NCI-H2081 (cell line): ENCODE measurements around the gene TXNDC15.
A peak's percentile ranks its signal among the peaks of the same experiment; 100 is the strongest.
"Not testable (repeated sequence)": the region's sequence is repeated elsewhere in the genome, so short reads cannot be mapped to it uniquely, and the experiment has no call there.

ENCODE experiments used
- DNase-seq, 2 experiments: peaks; one replicate each; lab custom pipeline; 2025; lab: John Stamatoyannopoulos, UW

The TXNDC15 gene, protein sequence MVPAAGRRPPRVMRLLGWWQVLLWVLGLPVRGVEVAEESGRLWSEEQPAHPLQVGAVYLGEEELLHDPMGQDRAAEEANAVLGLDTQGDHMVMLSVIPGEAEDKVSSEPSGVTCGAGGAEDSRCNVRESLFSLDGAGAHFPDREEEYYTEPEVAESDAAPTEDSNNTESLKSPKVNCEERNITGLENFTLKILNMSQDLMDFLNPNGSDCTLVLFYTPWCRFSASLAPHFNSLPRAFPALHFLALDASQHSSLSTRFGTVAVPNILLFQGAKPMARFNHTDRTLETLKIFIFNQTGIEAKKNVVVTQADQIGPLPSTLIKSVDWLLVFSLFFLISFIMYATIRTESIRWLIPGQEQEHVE

DNA sequence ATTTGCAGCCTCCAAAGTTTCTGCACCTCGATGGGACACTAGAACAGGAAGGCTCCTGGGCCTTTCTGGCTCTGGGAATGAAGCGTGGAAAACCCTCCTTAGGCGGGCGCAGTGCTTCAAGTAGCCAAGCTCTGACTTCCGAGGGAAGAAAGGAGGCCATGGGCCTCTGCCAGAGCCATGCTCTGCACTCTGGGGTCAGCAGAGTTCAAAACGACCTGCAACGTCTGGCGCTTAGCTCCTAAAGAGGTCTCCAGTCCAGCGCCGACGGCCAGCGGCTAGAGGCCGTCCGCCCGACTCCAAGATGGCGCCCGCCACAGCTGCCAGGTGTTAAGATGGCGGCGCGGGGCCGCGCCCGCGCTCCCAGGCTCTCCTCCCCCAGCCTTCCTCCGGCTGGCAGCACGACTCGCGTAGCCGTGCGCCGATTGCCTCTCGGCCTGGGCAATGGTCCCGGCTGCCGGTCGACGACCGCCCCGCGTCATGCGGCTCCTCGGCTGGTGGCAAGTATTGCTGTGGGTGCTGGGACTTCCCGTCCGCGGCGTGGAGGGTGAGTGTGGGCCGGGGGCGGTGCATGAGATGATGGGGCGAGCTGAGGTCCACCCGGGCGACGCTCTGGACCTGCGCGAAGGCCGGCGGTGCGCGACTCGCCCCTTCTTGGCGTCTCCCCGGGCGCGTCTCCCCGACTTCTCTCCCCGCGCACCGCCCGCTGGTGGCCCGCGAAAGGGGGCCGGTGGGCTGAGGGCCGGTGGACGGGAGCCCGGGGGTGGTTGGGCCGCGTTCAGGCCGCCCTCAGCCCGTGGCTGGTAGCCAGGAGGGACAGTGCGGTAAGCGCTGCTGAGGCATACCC is at the start of gene TXNDC15:
TXNDC15 (plus strand) TSS at position 385 of the 844 bp plus-strand sequence; CDS start at position 442, 57 bp downstream.
- DNase-seq = peak; percentile 55 to 82

DNA sequence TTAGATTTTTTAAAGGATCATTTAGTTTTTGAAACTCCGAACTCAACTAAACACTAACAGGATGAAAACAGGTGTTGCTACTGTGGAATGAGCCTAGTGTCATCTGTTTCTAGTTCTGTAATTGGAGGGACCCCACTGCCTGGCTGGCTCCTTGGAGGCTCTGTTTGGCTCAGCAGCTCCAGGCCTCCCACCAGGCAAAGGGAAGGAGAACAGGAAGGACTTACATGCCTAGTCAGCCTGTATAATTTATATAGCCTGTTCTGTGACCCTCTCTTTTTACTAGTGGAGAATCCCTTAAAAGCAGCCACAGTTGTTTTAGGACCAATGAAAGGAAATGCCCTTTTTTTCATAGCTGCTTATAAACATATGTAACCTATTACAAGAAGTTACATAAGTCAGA is 49.5 kb upstream of the TXNDC15 start:
- DNase-seq = no peak

DNA sequence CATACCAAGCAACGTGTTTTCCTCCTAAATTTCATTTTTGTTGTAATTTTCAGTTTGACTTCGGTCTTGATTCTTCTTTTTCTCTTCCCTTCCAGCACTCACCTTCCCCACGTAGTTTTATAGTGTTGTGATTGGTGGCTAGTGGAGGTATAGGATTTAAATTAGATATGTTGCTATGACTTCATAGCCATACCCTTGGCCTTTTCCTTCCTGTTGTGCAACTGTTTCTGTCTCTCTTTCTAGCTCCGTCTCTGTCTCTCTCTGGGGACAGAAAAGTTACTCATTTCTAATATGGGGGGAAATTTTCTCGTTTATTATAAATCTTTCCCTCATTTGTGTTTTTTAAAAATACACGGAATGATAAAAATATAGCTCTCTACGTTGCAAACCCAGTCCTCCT is 49.0 kb upstream of the TXNDC15 start:
- no peak for DNase-seq

DNA sequence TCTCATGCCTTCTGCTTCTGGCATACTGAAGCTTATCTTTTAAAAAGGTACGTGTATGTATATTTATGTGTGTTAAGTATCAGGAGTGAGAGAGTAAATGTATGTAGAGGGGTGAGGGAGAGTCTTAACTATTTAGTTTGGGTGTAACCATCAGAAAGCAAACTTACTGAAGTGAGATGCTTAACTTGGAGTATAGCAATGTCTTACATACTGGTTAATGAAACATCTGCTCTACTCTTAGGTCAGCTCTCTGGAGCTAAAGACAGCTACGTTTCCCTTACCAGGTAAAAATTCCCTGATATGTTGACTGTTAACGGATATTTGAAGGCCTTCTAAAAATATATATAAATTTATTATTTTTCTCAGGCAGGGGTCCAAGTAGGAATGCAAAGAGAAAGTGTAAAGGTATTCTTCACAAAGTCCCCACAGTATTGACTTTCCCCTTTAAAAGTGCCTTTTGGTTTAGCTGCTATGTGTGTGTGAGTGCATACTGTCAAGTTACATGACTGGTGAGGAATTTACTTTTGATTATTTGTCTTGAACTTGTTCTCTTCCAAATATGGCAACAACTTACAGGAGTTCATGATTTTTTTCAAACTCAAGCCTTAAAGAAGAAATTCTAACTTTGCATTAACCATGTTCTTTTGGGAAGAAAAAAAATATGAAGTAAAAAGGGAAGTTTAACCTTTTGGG is 40.7 kb upstream of the TXNDC15 start:
- DNase-seq = no peak

DNA sequence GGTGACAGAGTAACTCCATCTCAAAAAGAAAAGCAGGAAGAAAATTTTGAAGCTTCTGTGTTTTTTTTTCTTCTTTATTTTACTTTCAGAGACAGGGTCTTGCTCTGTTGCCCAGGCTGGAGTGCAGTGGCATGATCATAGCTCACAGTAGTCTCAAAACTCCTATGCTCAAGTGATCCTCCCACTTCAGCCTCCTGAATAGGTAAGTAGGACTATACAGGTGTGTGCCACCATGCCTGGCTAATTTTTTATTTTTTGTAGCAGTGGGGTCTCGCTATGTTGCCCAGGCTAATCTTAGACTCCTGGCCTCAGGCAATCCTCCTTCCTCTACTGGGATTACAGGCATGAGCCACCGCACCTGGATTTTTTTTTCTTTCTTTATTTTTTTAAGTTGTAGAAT is 38.5 kb upstream of the TXNDC15 start:
- DNase-seq = no peak

DNA sequence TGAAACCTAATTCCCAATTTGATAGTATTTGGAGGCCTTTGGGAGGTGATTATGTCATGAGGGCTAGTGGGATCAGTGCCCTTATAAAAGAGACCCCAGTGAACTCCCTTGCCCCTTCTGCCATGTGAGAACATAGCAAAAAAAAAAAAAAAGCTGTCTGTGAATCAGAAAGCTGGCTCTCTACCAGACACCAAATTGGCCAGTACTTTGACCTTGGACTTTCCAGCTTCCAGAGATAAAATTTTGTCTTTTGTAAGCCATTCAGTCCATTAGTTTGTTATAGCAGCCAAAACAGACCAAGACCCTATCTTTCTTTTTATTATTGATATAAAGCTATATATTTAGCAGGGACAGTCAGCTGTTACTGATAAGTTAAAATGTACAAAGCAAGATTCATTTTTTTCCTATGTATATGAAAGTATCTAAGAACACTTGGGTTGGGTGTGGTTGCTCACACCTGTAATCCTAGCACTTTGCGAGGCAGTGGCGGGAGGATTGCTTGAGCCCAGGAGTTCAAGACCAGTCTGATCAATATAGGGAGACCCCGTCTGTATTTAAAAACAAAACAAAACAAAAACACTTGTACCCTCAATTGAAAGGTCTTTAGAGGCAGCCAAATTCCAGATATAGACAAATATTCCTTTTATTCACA is 36.5 kb upstream of the TXNDC15 start:
- no peak for DNase-seq

DNA sequence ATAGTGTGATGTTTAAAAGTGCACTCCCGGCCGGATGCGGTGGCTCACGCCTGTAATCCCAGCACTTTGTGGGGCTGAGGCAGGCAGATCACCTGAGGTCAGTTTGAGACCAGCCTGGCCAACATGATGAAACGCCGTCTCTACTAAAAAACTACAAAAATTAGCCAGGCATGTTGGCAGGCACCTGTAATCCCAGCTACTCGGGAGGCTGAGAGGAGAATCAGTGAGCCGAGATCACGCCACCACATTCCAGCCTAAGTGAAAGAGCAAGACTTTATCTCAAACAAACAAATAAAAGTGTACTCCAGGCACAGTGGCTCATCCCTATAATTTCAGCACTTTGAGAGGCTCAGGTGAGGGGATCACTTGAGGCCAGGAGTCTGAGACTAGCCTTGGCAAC is 35.8 kb upstream of the TXNDC15 start:
- not testable (repeated sequence) for DNase-seq

DNA sequence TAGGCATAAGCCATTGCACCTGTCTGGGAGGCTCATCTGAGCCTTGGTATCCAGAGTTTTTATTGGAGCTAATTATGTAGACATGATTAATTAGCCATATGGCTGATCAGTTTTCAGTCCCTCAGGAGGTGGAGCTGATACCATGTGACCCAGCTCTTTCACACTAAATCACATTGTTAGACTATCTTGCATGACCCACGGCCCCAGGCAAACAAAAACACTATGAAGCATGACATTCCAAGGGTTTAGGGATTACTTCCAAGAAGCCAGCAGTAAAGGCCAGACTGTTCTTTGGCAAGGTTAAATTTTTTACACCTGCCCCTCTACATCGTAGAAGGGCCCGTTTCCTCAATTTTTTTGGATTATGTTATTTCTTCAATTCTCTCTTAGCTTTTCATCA is 33.4 kb upstream of the TXNDC15 start:
- no peak for DNase-seq

DNA sequence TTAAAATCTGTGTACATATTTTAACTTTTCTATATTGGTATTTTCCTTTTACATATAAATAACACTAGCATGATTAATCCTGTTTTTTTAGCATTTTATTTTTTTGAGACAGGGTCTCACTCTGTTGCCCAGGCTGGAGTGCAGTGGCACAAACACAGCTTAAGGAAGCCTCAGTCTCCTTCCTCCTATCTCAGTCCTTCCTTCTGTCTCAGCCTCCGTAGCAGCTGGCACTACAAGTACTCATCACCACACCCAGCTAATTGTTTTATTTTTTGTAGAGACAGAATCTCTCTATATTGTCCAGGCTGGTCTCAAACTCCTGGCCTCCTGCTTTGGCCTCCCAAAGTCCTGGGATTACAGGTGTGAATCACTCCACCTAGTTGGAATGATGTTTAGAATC is 29.9 kb upstream of the TXNDC15 start:
- no peak for DNase-seq

DNA sequence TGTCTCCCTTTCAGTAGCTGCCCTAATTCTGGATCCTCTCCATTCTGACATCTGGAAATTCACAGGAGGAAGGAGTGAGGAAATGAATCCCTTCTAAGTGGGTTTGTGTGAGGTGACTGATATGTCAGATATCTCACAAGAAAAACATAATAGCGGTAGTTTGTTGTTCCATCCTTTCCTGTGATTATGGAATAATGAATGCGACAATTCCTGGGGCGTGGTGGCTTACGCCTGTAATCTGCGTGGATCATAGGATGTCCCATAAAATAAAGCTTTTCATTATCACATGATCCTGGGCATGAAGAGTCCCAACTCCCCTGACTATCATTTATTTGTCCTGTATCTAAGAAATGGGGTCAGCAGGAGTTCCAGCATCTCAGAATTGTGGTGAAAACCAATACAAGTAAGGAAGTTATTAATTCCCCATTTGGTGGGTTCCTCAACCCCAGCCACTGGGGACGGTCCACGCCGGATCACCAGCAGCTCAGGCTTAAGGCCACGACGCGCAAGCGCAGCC is 28.8 kb upstream of the TXNDC15 start:
- no peak for DNase-seq

DNA sequence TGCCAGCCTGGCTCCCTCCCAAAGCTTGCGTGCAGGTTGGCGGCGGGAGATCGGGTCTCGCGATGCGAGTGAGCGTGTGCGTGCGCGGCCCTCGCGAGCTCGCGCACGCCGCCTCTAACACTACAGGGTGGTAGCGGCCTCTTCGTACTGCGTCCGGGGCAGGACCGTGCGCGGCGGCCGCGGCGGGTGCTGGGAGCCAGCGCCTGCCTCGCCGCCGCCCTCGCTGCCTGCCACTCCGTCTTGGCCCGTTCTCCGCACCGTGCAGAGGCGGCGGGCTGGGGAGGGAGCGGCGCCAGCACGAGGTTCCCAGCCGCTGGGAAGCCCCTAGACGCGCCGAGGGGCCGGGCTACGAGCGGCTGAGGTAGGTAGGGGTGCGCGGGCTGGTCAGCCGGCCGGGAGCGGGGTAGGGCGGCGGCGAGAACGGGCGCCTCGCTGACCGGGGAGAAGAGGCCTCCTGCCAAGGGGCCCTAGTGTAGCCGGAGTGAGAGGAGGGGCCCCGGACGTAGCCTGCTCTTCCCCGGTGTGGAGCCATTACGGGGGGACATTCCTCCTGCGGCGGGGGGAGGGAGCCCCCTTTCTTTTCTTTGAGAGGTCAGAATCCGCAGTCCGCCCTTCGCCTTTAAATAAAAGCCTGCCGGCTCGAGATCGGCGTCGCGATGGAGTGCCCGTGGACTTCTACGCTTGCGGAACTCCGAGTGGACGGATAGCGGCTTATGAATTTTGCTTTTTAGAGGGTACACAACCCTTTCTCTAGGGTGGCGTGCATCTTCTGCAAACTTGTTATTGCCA is 28.1 kb upstream of the TXNDC15 start, which contains the start of gene C5orf24:
C5orf24 (plus strand) TSS at position 117 of the 789 bp plus-strand sequence. CDS start 8,933 bp downstream, outside the sequence.
- DNase-seq = peak; percentile 89 to 93

DNA sequence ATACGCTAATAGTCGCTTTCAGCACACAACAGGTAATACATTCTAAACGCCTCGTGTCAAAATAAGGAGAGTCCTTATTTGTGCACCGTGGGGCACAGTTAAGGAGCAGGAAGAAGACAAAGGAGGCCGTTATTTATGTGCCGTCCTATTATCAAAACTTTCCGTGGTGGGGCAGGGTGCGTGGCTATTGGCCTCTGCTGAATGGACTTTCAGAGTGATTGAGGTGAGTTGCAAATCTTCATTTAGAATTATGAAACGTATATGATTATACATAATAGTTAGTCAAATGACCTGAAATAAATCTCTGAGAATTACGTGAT is 27.6 kb upstream of the TXNDC15 start:
- no peak for DNase-seq

DNA sequence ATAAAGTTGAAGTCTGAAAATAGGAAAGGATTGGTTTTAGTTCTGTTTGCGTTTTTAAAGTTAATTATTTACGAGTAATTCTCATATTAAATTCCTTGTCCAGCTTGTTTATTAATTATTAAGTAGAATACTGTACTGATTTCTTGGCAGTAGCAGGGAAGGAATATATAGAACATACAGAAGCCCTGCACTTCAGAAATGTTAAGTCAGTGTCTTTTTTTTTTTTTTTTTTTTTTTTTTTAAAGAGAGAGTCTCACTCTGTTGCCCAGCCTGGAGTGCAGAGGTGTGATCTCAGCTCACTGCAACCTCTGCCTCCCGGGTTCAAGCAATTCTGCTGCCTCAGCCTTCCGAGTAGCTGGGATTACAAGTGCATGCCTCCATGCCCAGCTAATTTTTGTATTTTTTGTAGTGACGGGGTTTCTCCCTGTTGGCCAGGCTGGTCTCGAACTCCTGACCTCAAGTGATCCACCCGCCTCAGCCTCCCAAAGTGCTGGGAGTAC is 24.7 kb upstream of the TXNDC15 start:
- not testable (repeated sequence) for DNase-seq

DNA sequence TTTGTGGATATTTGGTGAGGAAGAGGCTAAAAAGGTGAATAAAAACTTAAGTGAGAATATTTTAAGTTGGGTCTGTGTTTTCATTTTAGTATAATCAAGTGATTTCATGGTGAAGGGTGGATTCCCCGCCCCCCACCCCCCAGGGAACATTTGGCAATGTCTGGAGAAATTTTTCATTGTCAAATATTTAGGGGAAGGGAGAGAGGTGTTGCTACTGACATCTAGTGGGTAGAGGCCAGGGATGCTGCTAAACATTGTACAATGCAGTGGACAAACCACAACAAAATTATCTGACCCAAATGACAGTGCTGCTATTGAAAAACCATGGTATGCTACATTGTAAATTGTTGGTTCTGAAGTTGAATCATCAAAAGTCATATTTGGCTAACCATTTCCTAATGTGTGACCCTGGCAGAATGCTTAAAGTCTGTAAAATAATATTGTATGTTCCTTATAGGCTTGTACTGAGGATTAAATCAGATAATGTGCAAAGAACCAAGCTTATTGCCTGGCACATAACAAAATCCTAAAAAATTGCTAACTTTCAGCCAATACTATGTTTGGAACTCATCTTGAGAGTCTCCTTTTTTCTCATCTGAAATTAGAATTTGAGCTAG is 22.8 kb upstream of the TXNDC15 start:
- DNase-seq = peak in 1 of 2 experiments; percentile 5

DNA sequence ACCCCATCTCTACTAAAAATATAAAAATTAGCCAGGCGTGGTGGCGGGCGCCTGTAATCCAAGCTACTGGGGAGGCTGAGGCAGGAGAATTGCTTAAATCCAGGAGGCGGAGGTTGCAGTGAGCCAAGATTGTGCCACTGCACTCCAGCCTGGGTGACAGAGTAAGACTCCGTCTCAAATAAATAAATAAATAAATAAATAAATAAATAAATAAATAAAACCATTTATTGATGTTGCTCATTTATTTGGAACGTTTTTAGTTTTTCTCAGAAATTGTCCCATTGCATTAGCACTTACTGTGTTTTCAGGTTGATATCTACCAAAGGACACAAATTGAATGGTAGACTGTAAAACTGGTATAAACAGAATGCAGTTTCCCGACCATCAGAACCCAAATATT is 17.7 kb upstream of the TXNDC15 start:
- not testable (repeated sequence) for DNase-seq

DNA sequence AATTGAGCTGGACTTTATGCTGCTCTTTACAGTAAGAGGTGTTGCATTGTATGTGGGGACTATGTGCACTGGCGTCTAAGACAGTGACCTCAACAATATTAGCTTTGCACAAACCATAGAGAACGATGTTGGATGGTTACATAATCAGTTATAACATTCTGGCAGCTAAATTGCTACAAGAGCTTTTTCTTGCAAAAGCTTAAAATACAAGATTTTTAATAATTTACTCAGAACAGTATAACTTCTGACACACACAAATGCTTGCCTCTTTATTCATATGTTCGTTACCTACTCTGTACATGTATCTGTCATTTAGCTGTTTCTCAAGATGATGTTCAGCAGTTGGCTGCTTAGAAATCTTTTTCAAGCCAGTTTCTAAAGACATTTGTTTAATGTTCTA is 16.8 kb upstream of the TXNDC15 start:
- no peak for DNase-seq

DNA sequence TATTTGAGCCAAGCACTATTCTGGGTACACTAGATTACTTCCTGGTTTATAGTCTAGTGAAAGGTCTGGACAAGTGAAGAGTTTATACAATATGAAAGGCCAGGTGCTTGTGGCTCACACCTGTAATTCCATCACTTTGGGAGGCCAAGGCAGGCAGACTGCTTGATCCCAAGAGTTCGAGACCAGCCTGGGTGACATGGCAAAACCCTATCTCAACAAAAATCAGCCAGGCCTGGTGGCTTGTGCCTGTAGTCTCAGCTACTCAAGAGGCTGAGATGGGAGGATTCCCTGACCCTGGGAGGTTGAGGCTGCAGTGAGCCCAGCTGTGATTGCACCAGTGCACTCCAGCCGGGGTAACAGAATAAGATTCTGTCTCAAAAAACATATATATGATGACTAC is 9.5 kb upstream of the TXNDC15 start:
- DNase-seq = no peak

DNA sequence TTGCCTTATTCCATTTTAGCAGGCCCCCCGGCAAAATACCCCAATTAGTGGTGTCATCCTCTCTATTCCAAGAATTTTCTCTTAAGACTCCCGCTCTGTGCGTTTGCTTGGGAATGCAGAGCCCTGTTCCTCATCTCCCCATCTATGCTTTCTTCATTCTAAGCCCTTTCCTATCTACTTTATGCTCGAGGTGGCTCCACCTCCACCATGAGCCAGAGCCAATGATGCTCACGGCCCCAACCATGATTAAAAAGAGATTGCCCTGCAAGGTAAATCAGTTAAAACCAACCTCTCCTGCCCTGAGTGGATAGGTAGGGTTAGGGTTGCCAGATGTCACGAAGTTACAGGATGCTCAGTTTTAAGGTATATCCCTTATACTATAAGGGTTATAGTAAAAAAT is 677 bp upstream of the TXNDC15 start:
- DNase-seq = no peak

DNA sequence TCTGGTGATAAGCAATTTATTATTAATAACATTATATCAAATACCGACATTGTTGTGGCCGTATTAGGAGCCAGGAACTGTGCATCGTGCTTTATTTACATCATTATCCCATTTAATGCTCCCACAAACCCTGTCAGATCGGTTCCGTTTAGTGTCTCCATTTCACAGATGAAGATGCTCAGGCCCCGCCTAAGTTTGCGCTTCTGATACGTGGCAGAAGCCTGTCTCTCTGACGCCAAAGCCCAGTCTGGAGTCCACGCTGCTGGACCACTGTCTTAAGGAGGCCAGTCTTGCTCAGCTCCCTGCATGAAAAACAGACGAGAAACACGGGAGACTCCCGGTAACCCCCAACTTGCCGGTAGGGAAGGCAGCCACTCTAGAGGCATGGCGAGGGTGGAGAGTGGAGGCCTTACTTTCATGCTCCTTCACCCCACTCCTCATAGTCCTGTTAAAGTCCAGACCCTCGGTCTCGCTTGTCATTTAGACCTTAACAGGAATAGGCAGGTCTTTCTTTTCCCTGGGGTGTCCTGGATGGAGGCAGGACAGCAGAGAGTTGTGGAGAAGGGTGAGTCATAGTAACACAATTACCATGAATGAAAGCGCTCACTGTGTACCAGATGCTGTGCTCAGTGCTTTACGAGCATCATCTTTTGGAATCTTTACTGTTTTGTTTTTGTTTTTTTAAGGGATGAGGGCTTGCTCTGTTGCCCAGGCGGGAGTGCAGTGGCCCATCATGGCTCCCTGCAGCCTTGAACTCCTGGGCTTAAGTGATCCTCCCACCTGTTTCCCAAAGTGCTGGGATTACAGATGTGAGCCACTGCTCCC is 872 bp downstream of the TXNDC15 start:
- DNase-seq = peak in 1 of 2 experiments; percentile 17
